Amygdala (tissue), 56 donors: ENCODE data around the gene ATP2C2.

Experiments used
- DNase-seq, 56 donors: peaks; one replicate each; lab custom pipeline; 2025; lab: John Stamatoyannopoulos, UW

ATP2C2 gene

DNA sequence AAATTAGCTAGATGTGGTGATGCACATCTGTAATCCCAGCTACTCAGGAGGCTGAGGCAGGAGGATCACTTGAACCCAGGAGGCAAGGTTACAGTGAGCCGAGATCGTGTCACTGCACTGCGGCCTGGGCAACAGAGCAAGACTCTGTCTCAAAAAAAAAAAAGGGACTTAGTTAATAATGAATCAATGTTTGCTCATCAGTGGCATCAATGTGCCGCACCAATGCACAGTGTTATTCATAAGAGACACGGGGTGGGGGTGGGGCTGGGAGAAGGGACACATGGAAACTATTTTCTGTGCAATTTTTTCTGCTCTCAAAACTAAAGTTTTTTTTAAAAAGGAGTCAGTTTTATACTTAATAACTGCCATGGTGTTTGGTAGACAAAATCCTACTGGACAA is 6.8 kb upstream of the ATP2C2 start:
- DNase-seq: no peak

DNA sequence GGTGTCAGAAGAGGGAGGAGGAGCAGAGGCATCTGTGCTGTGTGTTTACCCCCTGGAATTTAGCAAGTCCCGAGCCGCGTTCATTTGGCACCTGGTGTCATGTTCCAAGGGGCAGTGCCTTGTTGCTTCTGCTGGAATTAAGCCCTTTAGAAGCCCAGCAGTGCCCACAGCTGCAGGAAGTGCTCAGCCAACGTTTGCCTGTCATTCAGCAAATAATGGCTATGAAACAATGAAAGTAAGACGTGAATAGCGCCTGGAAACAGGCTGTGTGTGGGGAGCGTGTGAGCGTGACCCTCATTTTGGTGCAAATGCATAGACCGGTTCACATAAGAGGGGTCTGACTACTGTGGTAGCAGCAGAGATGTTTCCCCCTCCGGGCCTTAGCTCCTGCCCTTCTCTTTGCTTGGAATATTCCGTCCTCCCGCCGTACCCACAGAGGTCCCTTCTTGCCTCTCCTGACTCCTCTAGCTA is 5.8 kb upstream of the ATP2C2 start:
- peak in 29 of 56 donors; percentile 8 to 65 (median 27) for DNase-seq

DNA sequence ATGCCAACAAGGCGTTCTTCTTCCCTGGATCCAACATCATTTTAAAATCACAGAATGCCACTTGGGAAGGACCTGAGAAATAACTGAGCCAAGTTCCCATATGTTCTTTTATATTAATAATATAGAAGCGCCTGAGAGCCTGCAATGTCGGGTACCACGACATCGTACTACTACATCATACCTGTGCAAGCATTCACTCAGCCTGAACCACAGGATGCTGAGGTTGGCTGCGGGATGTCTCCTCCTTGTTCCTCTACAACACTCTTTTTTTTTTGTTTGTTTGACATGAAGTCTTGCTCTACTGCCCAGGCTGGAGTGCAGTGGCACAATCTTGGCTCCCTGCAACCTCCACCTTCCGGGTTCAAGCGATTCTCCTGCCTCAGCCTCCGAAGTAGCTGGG is 2.1 kb upstream of the ATP2C2 start:
- DNase-seq: no peak

DNA sequence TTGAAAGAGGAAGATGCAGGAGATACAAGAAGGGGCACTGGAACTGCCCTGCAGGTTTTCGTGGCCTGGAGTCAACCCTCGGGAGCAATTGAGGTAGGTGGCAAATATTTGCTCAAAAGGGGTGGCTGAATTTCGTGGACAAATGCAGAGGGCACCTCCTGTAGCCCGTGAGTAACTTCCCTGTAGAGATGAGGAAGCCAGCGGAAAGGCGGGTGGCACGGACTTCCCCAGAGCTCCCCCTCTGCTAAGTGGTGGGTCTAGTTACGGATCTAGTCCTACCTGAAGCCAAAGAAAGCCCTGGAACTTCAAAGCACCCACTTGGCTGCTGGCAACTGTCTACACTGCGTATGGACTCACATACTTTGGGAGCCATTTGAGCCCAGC is 1.0 kb upstream of the ATP2C2 start:
- no peak for DNase-seq

DNA sequence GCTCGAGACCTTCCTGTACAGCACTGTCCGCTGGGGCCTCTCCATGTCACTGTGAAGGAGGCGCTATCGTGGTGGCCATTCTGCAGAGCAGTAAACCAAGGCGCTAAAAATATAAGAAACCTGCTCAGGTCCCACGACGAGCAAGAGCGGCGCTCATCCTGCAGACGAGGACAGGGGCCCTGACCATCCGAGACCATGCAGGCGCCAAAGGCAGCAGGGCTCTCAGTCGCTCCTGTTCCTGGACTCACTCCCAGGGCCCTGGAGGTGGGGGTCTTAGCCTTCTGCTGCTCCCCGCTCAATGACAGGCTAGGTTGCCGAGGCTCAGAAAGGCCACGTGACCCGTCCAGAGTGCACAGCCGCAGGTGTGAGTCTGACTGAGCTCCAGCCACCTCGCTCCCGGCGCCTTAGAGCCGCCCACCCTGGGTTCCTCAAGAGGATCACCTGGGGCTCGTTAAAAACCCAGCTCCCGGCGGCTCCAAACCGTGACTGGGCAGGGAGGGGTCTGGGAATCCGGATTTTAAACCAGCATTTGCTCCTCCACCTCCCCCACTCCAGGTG is 509 bp upstream of the ATP2C2 start:
- DNase-seq: no peak

DNA sequence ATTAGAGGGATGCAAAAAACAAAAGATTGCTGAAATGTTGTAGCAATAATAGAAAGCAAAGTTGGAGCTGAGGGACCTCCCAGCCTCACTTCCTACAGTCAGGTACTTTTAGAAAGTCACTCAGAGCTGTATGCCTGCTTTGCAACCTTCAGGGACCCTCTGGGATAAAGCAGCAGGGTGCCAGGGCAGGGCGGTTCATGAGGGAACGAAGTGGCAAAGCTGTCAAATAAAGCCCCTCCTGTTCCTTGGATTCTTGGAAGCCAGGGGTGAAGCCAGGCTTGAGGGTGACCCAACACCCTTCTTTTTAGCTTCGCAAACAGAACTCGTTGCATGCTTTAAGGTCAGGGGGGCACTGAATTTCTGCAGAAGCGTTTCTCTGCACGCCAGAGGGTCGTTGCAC is 767 bp downstream of the ATP2C2 start:
- DNase-seq: no peak

DNA sequence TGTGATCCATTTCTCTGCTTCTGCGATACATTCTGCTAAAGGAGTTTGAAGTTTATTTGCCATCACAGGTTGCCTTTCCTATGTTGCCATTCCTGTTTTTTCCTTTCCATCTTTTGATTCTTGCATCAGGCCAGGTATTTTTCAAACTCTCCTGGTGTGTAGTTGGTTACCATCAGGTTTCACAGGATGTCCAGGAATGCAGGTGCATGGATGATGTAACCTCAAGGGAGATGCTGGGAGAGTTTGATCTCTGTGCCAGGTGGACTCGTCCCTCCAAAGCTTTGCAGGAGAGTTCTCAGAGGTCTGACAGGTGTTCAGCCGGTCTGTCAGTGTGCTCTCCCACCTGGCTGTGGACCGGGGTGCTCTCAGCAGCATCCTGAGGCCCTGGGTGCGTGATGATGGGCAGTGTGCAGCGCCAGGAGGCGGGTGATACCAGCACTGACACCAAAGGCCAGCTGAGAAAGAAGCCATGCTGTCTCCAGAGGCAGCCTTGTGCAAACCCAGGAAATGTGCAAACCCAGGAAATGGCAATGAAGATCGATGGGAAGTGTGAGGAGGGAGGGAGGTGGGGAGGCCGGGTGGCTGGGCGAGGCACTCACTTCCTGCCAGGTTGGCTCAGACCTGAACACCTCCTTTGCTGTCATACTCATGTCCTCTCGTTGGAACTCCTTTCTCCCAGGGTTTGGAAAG is 1.7 kb downstream of the ATP2C2 start:
- DNase-seq: no peak

DNA sequence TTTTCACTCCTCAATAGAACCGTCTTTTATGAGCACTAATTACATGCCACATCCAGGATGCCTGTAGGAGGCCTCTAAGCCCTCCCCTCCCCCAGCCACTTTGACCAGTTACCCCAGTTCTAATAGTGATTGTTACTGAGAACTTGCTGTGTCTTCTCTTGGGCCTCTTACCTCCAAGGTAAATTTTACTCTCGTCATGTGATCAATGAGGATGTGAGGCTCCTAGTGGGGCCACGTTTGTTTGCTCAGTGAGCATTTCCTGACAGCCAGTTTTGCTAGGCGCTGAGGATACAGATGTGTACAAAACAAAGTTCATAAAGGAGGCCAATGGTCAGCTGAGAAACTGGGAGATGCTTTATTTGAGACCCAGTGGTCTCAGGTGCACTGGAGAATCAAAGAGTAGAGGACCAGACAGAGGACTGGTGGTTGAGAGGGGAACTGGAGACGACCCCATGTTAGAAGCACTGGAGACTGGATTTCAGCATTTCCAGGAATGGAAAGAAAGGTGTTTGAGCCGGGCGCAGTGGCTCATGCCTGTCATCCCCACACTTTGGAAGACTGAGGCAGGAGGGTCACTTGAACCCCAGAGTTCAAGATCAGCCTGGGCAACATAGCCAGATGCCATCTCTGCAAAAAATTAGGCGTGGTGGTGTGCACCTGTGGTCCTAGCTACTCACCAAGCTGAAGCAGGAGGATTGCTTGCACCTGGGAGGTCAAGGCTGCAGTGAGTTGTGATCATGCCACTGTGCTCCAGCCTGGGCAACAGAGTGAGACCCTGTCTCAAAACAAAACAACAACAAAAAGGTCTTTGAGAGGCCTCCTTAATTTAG is 2.6 kb downstream of the ATP2C2 start:
- DNase-seq: no peak

DNA sequence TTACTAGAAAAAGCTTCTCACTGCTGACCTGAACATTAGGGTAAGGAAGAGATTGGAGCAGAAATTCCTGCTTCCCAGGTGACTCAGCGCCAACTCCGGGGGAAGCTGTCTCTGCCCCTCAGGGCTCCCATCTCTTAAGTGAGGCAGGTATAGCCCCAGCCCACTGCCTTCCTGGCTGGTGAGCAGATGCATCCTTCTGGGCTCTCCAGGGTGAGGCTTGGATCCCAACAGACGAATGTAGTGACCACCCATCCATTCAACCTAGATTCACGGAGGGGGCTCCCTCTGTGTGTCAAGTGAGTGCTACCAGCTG is 3.2 kb downstream of the ATP2C2 start:
- DNase-seq: no peak

DNA sequence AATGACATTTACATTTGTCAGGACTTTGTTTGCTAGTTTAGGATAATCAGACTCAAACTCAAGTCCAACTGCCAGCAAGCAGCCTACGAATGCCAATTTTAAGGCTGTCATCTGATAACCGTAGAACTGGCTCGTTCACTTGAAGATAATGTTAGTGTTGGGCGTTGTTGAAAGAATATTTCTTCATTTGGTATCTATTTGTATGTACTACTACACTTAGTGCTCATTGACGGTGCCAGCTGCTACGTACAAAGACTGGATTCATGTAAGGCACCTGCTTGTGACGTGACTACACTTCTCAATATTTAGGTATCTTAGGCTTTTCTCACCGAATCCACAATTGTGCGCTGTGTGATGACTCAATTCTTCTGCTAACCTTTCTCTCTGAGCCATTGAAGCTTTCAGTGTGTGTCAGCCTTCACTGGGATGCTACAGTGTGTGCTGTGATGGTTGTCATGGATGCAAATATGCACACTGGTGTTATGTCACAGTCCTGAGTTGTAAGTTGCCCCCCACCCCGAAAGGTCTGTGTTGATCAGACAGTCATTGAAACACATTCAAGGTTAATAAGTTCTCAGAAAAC is 5.7 kb downstream of the ATP2C2 start:
- peak in 3 of 56 donors; percentile 19 to 31 (median 30) for DNase-seq

DNA sequence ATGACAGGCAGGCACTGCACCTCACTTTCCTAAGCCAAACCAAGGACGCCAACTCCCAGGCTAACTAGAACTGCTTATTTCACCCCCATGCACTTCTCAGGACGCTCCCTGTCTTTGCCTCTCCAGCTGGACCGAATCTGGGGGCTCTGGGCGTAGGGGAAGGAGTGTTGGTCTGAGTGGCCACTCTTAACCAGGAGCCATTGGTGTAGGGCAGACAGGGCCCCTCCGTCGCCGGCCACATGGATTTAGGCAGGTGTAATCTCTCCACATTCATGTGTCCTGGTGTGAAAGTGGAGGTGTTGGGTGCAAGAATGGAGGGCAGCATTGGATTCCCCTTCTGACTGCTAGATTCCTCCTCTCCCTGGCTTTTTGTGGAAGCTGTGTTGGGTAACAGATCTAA is 9.8 kb downstream of the ATP2C2 start:
- no peak for DNase-seq

DNA sequence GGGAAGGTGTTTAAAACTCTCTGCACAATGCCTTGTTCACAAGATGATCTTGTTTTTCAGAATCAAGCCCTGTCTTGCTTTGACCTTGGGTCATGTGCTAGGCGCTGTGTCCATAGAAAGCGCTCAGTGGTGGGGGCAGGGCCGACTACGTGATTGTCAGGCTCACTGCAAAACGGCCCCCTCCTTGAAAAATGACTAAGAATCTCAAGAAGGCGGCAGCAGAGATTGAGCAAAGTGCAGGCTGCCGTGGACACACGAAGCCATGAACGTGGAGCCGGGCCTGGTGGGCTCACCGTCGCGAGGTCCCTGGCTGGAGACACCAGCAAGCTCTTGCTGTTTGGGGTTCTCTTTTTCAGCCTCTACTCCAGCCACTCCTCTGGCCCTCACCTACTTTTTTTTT is 10.2 kb downstream of the ATP2C2 start:
- no peak for DNase-seq

DNA sequence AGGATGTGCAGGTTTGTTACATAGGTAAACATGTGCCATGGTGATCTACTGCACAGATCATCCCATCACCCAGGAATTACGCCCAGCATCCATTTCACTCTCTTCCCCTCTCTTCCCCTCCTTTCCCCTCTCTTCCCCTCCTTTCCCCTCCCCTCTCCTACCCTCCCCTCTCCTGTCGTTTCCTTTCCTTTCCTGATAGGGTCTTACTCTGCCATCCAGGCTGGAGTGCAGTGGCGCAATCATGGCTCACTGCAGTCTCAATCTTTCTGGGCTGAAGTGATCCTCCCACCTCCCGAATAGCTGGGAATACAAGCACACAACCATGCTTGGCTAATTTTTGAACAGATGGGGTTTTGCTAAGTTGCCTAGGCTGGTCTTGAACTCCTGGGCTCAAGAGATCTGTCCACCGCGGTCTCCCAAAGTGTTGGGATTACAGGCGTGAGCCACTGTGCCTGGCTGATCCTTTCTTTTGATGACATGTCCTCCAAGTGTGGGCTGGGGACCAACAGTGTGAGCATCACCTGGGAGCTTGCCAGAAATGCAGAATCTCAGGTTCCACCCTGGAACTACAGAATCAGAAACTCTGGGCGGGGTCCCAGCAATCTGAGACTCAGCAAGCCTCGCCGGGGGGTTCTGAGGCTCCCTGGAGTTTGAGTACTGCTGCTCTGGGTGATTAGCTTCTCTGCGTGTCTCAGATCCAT is 10.8 kb downstream of the ATP2C2 start:
- no peak for DNase-seq

DNA sequence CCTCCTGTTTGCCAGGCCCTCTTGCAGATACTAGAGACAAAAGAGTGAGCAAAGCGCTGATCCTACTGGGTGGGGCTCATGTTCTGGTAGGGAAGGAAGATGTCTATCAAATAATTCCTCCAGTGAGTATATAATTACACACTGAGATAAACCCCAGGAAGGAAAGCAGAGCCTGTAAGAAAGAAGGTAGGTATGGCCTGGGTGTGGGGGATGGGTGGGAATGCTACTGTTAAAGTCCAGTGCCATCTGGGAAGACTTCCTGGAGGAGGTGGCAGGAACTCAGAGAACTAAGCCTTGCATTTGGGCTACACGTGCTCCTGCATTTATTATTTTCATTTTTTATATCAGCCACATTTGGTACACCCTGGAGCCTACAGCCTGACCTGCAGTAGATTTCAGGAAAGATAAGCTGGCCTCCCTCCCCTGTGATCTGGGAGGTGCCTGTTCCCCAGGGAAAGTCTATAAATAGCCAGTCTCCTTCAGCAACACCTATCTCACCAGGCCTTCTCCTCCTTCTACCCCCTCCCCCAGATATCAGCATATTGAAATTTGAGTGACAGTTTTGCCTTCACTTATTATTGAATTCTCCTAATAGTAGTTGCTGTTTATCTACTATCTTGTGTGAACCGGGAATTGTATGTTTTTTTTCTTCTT is 11.5 kb downstream of the ATP2C2 start:
- DNase-seq: no peak

DNA sequence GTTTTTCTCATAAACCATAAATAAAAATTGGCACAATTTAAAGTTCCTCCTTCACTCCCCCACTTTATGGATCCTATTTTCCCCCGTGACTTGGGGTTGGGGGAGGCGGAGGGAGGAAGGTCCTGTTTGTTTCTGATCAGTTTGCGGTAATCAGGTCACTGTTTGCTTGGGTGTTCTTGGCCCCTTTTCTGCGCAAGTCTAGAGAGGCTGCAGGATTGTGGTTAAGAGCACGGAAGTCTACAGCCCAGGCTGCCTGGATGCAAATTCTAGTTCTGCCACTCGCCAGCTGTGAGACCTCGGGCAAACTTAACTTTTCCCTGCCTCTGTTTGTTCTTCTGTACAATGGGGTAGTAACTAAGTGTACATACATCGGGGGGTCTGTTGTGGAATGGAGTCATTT is 12.1 kb downstream of the ATP2C2 start:
- DNase-seq: no peak

DNA sequence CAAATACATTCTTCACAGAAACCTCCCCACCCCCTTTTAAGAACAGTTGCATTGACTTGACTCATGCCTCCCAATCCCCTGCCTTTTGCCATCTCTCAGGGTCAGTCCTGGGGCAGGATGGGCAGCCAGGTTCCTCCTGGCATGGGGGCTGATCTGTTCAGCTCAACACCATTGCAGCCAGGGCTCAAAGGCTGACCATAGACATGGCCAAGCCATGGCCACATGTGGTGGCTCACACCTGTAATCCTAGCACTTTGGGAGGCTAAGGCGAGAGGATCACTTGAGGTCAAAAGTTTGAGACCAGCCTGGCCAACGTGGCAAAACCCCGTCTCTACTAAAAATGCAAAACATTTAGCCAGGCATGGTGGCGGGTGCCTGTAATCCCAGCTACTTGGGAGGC is 14.1 kb downstream of the ATP2C2 start:
- DNase-seq: no peak

DNA sequence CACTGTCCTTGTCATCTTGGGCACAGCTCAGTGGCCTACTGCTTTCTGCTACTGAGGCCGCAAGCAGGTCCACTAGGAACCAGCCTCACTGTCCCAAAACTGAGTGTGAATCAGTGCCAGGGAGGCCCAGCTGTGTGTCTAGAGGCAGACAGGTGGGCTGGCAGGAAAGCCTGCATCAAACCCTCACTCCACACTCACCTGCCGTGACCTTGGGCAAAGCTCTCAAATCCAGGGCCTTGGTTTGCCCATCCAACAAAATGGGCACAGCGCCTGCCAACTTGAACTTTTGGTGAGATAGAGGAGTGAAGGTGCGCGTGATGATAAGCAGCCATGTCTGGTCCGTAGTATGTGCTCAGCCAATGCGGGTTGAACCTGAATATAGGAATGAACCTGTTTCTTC is 14.8 kb downstream of the ATP2C2 start:
- no peak for DNase-seq

DNA sequence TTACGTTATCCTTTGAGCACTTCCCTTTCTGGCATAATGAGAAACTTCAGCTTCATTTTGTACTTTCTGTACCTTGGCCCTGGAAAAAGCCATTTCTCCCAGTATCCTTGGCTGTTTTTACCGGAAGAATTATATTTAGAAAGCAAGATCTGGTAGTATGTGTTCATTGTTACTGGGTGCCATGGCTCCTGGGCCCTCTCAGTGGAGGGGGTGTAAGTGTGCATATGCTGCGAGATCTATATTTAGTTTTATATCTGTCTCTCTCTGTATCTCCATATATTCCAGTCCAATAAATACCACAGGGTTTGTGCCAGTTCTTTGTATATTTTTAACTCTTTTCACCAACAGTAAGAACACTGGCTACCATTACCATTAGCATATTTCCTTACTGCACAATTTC is 17.7 kb downstream of the ATP2C2 start:
- peak in 1 of 56 donors; percentile 23 for DNase-seq

DNA sequence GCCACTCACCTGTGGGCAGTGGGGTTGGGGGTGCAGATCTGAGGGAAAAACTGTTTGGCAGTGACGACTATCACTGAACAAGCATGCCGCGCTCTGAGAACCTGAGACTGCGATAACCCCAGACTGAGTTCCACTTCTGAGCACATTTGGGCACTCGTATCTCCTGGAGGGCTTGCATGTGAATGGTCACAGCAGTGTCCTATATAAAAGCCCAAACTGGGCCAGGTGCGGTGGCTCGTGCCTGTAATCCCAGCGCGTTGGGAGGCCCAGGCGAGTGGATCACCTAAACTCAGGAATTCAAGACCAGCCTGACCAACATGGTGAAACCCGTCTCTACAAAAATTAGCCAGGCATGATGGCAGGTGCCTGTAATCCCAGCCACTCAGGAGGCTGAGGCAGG is 18.7 kb downstream of the ATP2C2 start:
- no peak for DNase-seq

DNA sequence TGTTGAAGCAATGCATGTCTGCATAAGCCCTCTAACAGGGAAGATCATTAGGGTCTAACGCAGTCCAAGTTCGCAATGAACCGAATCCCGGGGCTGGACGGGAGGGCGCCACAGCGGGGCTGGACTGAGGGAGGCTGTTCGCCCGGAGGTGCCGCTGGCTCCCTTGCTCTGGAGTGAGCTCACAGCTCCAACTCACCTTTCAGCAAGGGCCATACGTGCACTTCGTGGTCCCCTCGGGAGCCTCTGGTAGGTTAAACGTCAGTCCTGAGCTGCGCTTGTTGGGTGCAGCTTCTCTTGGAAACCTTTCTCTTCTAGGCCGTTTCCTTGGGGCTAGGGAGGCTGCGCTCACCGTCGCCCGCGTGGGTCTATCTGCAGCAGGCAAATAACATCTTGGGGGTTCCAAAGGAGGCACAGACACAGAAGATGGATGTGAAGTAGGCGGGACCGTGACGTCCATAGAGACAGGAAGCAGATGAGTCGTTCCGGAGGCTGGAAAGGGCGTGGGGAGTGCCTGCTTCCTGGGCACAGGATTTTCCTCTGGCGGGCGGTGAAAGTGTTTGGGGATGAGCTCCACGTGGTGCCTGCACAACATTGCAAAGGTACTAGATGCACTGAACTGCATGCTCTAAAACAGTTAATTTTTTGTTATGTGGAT is 21.9 kb downstream of the ATP2C2 start:
- DNase-seq: peak in 1 of 56 donors; percentile 15
